Measurements from ENCODE around the gene DAND5.
A peak's percentile ranks its signal among the peaks of the same experiment; 100 is the strongest.

The DAND5 gene

GRCh38 chr19:13010992-13011652 lies 41.7 kb downstream of the DAND5 start:
- DNase-seq: no peak

- DNase-seq: no peak
These were observed 42.4 kb downstream of the DAND5 start for GRCh38 chr19:13011653-13012389.

DNA sequence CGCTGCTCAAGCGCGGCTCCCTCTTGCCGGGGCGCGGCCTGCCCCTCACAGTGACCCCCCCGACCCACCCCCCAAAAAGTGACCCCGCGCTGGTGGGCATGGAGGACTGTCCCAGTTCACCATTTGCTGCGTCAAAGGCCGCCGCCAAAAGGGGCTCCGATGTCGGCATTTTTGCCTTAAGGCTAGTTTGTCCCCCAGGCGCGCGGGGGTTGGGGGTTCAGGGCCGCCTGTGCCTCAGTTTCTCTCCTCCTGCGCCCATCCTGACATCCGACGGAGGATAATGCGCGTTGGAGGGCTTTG lies 43.0 kb downstream of the DAND5 start:
- no peak for DNase-seq

DNA sequence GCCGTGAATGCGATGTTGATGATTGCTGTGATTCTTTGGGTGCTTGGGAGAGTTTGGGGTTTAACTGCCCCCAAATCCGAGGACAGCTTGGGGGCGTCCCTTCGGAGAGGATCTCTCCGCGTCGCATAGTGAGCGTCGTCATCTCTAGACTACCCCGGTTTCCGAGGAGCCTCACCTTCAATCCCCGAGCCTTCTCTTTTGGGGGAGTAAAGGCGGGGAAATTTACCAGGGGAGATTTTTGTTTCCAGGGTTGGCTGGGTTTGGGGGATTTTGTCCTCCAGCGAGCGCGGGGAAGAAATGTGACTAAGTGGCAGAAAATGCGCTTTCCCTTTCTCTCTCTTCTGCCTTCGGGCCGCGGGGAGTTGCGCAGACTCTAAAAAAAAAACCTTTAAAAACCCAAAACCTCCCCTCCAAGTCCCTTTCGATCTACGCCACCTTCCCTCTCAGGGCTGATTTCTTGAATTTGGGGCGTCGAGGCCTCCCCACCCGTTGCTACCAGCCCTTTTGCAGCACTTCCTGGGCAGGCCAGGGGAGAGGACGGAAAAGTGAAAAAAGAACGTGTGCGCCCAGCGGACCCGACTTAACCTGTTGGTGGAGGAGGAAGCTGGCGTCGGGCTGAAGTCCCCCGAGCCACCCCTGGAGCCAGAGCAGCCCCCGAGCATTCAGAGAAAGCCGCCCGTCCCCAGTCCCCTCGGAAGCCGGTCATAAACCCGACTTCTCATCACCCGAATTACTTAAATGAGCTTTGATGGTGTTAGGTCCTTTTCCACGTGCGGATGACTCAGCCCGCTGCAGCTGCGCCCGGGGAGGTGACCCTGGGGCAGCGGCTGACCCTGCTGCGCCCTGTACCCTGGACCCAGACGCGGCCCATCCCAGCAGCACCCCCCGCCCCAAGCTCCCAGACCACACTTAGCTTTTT lies 43.6 kb downstream of the DAND5 start:
- DNase-seq: no peak

GRCh38 chr19:13013649-13014048 lies 44.3 kb downstream of the DAND5 start:
- DNase-seq: no peak

GRCh38 chr19:13014101-13014920 lies 44.9 kb downstream of the DAND5 start:
- no peak for DNase-seq

GRCh38 chr19:13014921-13015280 lies 45.5 kb downstream of the DAND5 start:
- no peak for DNase-seq

- no peak for DNase-seq
These were observed 46.2 kb downstream of the DAND5 start for GRCh38 chr19:13015361-13016223.

- no peak for DNase-seq
These were observed 46.9 kb downstream of the DAND5 start for GRCh38 chr19:13016245-13016627.

- no peak for DNase-seq
These were observed 47.4 kb downstream of the DAND5 start for GRCh38 chr19:13016628-13017305.

DNA sequence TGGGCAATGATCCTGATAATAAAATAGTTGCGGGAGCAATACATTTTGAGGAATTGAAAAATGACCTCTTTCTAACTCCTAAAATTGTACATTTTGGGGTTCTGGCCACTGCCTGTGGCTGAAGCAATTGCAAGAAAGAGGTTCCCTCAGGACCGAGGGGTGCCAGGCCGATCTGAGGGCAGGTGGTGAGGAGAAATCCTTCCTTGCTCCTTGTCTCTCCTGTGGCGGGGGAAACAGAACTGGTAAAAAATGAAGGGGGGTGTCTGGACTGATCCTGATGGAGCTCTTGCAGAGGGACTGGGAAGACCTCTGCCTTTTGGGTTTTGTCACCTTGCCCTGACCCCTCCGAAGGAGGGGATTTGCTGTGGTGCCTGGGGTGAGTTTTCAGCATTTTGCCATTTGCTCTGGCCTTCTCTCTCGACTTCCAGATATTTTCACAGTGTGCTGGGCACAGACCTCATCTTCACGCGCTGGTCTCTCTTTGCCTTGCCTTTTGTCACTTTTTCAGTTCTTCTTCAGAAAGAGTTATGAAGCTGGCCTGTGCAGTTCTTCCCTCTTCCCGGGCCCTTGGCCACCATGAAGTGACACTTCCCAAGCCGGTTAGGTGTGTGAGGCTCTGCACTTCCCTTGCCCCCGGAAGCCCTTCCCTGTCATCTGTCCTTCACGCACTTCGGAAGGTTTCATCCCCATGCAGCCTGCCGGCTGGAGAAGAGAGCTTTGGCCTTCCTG lies 48.1 kb downstream of the DAND5 start:
- DNase-seq: no peak

DNA sequence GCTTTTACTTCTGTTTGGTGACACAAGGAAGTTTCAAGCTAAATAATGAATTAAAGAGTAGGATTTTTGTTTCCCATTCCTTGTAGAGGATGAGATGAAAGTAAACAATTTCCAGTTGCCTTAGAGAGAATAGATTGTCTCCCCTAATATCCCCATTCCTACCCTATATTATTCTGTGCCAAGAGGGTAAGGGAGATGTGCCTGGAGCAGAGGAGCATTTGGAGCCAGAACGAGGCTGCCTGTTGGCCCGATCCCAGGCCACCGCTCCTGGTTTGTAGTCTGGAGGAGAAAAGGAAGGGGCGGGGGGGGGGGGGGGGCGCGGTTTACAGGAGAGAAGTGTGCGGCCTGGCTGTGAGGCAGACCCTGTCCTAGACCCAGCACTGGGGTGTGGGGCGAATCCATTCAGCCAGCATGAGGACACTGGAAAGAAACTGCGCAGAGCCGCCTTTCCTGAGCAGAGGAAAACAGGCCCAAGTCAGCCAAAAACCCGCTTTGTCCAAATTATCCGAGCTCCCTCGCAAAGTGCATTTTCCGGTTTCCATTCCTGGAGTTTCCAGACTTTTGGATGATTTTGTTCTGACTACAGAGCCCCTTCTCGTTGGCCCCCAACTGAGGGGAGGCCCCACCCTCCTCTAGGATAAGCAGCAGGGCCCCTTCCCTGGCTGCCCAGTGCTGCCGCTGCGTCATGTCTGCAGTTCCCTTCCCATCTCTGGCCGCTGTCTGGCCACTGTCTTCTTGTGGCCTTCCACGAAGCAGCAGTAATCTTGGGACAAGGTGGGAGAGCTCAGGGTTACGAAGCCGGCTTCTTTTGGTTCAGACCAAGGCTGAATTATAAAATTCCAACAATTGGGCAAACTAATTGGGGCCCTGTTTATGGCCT lies 48.9 kb downstream of the DAND5 start:
- DNase-seq: peak; percentile 89

DNA sequence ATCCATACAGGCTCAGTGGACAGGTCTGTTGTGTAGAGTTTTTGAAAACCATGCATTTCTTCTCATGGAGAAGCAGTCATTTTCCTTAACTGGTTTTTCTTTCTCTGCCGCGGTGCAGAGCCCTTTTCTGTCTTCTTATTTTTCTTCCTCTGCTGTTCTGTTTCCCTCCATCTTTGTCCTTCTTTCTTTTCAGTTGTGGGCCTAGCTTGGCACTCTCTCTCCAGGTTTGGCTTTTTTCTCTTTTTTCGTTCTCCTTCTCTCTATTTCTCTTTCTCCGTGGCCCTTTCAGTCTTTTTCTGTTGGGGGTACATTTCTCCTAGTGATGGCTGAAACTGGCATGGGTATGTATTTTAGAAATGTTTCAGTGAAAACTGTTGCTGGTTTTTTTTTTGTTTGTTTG lies 50.0 kb downstream of the DAND5 start:
- DNase-seq: no peak

DNA sequence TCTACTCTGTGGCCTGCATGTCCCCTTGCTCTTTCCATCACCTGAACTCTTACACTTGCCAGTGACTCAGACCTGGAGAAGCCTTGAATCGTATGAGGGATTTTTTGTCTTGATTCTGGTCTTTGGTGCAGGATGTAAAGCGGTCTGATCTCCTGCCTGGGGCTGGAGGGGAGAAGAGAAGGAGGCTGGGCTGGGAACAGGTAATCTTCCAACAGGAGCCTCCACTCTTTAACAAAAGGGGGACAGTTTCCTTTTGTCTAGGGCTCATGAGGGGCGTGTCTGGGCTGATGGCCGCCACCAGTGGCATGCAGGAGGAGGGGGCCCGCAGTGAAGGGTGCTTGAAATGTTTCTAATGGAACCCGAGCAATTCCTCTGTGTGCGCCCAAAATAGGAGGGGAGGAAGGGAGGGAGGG lies 50.6 kb downstream of the DAND5 start:
- no peak for DNase-seq

GRCh38 chr19:13022111-13022858 lies 52.9 kb downstream of the DAND5 start:
- DNase-seq: no peak

GRCh38 chr19:13022859-13023636 lies 53.7 kb downstream of the DAND5 start:
- peak; percentile 93 for DNase-seq

DNA sequence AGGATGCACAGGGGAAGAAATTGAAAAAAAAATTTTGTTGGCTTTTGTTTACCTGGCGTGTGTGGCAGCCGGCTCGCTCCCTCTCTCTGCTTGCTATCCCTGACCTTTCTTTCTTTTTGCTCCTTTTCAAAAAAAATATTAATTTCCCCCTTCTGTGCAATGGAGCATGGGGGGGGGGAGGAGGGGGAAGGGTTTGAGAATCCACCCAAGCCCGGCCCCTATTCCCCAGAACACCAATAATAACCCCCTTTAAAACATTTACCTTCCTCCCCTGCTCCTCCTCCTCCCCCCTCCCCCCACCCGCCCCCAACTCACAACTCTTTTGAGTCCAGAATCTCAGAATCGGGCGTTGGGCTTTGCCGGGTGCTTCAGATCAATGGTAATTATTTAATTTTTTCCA lies 54.3 kb downstream of the DAND5 start:
- DNase-seq: peak; percentile 81
